HG03469 (cell line): ENCODE measurements around the gene SLC20A1.
"Not testable (repeated sequence)": the region's sequence is repeated elsewhere in the genome, so short reads cannot be mapped to it uniquely, and the experiment has no call there.

Source experiments
- ATAC-seq: cut with Tn5 transposase; IDR thresholded peaks from one replicate; pipeline ENCODE4 v1.9.1; 2021; ENCODE audit warnings: mild to moderate bottlenecking, moderate library complexity, moderate number of reproducible peaks; ENCODE audit not compliant: unreplicated experiment

SLC20A1 gene

DNA sequence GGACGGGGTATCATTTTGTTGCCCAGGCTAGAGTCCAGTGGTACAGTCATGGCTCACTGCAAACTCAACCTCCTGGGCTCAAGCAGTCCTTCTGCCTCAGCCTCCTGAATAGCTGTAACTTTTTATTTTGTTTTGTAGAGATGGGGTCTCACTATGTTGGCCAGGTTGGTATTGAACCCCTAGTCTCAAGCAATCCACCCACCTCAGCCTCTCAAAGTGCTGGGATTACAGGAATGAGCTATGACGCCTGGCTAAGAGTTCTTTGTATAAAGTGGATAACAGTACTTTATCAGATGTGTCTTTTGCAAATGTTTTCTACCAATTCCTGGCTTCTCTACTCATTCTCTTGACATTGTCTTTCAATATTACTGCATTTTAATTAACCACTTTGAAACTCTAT lies 57.9 kb downstream of the SLC20A1 start:
- no peak for ATAC-seq

DNA sequence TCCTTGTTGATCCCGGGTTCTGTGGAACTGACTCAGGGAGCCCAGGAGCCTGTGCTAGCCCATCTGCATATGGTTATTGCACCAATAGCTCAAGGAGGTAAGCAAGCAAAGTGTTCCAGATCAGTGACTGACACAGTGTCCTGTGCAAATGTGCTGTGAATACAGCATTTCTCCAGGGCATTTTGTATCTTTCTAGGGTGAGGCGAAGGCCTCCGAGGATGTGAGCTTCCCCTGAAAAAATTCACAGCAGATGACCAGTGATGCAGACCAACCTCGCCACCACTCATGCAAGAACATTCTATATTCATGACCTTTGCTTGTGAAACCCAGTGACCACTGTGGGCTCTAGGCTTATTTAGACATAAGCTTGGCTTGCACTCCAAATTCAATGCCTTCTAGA lies 59.8 kb downstream of the SLC20A1 start:
- no peak for ATAC-seq

DNA sequence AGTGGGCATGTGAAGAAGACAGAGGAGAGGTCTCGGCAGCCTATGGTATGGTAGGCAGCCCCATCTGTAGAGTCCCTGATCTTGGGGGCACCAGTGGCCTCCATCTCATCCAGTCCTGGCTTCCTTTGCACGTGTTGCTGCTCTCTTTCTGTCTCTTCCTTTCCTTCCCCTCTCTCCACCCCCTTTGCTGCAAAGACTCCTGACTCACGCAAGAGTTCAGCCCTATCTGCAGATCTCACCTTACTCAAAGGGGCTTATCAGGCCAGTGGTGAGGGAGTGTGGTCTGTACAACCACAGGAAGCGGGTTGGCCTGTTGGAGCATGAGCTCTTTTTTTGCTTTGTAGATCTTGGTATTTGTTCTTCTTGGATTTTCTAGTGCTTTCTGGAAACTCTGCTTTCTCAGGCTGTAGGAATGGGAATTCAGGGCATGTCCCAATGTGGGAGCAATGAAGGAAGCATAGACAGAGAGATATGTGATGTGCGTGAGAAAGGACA lies 60.5 kb downstream of the SLC20A1 start:
- ATAC-seq, result no peak

DNA sequence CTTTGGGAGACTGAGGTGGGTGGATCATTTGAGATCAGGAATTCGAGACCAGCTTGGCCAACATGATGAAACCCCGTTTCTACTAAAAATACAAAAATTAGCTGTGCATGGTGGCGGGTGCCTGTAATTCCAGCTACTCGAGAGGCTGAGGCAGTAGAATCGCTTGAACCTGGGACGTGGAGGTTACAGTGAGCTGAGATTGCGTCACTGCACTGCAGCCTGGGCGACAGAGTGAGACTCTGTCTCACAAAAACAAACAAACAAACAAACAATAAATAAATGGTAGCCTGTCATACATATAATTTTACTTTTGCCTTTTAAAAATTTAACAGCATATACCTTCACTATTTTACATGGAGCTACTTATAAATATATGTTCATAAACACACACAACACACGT lies 61.2 kb downstream of the SLC20A1 start:
- ATAC-seq, result not testable (repeated sequence)

DNA sequence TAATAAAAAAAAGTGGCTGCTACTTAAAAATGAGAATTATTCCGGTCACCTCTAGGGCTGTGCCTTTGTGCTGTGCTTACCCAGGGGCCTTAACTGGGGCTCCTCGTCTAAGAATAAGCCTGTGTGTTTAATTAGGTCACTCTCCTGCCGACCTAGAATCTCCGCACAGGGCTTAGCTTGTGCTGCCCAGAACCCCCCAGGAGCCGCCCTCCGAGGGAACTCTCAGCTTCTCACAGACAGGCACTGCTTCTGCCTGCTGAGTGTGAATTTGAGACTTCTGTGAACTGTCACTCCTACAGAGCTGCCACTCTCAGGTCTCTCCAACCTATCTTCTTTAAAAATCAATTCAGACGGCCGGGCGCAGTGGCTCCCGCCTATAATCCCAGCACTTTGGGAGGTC lies 63.2 kb downstream of the SLC20A1 start:
- no peak for ATAC-seq

DNA sequence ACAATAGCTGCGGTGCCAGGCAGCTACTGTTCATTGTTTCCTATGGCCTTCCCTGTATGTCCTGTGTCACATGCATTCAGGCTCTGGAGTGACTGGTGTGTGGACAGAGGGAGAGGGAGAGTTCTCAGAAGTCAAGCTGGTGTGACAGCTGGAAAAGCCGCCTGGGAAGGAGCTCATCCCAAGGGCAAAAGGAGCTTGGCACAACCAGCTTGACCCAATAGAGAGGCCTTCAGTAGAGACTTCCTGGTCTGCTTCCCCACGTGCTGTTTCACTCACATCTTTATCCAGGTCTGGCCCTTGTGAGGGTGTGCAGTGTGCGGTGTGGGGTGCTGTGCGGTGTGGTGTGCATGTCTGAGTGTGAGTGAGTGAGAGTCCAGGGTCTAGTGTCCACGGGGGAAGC lies 64.0 kb downstream of the SLC20A1 start:
- no peak for ATAC-seq

DNA sequence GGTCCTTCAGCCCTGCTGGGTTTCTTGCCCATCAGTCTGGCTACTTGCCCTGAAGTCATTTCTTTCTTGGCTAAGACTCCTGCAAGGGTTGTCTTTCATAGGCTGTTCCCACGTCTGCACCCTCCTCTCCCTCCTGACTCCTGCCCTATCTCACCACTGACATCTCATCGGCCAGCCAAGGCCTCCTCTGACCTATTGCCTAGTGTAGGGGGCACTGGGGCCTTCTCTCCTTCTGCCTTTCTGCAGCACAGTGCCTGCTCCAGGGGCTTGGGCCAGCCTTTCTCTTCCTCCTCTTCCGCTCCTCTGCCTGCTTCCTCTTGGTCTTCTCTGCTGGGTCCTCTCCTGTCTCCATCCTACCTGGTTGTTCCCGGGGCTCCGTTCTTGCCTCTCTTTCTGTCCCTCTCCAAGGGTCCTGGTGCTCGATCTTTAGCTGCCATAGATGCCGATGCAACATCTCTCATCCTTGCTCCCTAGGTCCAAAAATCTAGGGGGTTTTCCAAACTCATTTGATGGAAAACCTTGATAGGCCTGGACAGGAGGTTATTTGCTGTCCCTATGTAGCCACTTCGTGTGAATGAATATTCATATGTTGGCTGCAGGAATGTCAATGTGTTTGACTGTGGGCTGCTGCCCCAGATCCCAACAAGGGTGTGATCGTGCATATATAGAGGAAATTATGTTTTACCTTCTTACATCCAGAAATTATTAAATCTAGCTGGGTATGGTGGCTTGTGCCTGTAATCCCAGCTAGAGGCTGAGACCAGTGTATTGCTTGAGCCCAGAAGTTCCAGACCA lies 65.4 kb downstream of the SLC20A1 start:
- no peak for ATAC-seq

DNA sequence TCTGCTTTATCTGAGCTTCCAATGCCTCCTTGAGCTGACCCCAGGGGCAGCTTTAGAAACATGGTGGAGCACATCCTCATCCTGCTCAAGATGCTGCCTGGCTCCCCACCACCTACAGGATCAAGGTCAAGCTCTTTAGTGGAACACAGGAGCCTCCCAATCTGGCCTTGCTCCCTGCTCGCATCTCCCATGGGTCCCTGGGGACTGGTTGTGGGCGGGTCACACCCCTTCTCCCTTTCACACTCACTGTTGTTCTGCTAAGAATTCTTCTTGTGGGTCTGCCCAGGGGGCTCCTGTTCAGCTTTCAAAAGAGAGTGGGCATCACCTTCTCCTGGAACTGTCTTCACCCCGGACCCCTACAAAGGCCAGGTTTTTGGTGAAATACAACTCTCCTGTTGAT lies 66.7 kb downstream of the SLC20A1 start:
- ATAC-seq, result no peak

DNA sequence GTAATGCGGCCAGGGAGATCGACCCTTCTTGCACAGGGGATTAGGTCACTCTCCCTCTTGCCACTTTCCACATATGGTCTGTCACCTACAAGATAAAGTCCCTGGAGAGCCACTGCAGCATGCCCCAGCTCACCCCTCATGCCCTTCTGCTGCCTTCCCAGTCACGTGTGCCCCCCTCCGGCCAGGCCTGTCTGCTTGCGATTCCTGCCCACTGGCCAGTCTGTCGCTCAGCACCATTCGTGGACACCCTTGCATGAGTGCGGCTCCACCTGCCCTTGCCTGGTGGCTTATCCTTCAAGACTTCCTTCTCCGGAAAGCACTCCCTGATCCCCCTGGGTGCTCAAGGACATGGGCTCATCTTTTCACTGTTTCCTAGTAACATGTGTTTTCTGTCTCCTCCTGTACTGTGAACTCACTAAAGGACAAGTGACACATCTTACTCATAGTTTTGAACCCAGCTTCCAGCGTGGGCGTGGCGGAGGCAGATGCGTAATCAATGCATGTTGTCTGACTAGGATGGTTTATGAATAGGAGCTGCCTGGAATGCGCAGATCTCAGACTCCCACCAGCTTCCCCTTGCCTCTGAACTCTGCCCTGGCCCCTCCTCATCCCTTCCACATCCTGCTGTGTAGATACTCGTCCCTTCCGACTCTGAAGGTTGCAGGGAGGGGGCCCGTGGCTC lies 67.3 kb downstream of the SLC20A1 start:
- no peak for ATAC-seq
